GM12878 (cell line): Measurements from ENCODE around the gene ZNF423. TPM values are rescaled to one million over a fixed set of nuclear protein-coding genes. Genes with fewer than 3 reads are reported as not detected.
A peak's percentile ranks its signal among the peaks of the same experiment; 100 is the strongest.

Source experiments
- ATAC-seq: fragments of 200-7000 bp; cut with Tn5 transposase; 3 replicates; pipeline ENCODE4 v1.9.1; 2020; ENCODE audit warnings: mild to moderate bottlenecking, moderate library complexity
- BruUV-seq: library from RNA; stranded (reverse); fragments of 400-500 nt; replicated peaks from 2 replicates; lab custom pipeline; 2021; lab: Mats Ljungman, UMichigan
- CTCF ChIA-PET: fragments of 300-600 bp; sonication (Branson Sonifier 250); formaldehyde crosslinking; extraction: SDS; loops from one replicate; lab custom pipeline; 2021; ENCODE audit warnings: inconsistent platforms; lab: Yijun Ruan, JAX
- POLR2A ChIA-PET: fragments of 350-600 bp; formaldehyde crosslinking; extraction: SDS; loops from one replicate; lab custom pipeline; 2021; ENCODE audit warnings: inconsistent platforms; lab: Charles Lee
- RAD21 ChIA-PET: fragments of 300-600 bp; sonication (Branson Sonifier 250); formaldehyde crosslinking; loops from one replicate; lab custom pipeline; 2023; ENCODE audit warnings: antibody characterized with exemption; ENCODE audit not compliant: unreplicated experiment; lab: Charles Lee
- SMC1A ChIA-PET: fragments of 300-600 bp; sonication (Branson Sonifier 250); formaldehyde crosslinking; loops from one replicate; lab custom pipeline; 2023; ENCODE audit not compliant: unreplicated experiment, uncharacterized antibody; lab: Charles Lee
- DNase-seq: peaks from one replicate; pipeline ENCODE4 v3.0.0-alpha.2; 2011; ENCODE audit warnings: low read depth, low spot score
- FAIRE-seq: peaks from 3 replicates; lab custom pipeline; 2011; peaks lifted over from hg19 to GRCh38; lab: Jason Lieb, UNC
- H2AFZ ChIP-seq: 2 replicates; pipeline ENCODE4 v1.6.0; 2011; ENCODE audit warnings: low read depth, low read length, control low read depth; ENCODE audit not compliant: control insufficient read depth
- H3K27ac ChIP-seq: 2 replicates; pipeline ENCODE4 v1.5.1; 2011; ENCODE audit warnings: control low read depth; ENCODE audit not compliant: control insufficient read depth, insufficient read depth
- H3K27me3 ChIP-seq, 2 experiments: replicated peaks in 1 of 2; 2 replicates each; pipeline versions ENCODE4 v1.6.0 to v1.6.1; 2011; ENCODE audit warnings: low read length in 1 of 2; ENCODE audit not compliant: control insufficient read depth in 2 of 2, insufficient read depth in 2 of 2
- H3K36me3 ChIP-seq, 2 experiments: 2 replicates each; pipeline ENCODE4 v1.5.1; 2011; ENCODE audit warnings: low read length in 1 of 2; ENCODE audit not compliant: control insufficient read depth in 2 of 2, insufficient read depth in 2 of 2
- H3K4me1 ChIP-seq: 2 replicates; pipeline ENCODE4 v1.6.1; 2011; ENCODE audit warnings: mild to moderate bottlenecking, low read length, moderate library complexity, mixed read lengths; ENCODE audit not compliant: control insufficient read depth, insufficient read depth
- H3K4me2 ChIP-seq: 2 replicates; pipeline ENCODE4 v1.6.0; 2011; ENCODE audit warnings: control low read depth; ENCODE audit not compliant: control insufficient read depth, insufficient read depth
- H3K4me3 ChIP-seq: fragments of 200-600 bp; sonication (generic); 2 replicates; pipeline ENCODE4 v1.5.1; 2016
- H3K79me2 ChIP-seq: 2 replicates; pipeline ENCODE4 v1.6.0; 2011; ENCODE audit warnings: low read length; ENCODE audit not compliant: control insufficient read depth, insufficient read depth
- H3K9ac ChIP-seq: 2 replicates; pipeline ENCODE4 v1.8.0; 2011; ENCODE audit warnings: low read length, control low read depth, mixed read lengths; ENCODE audit not compliant: control insufficient read depth, insufficient read depth
- H3K9me3 ChIP-seq: replicated peaks from 3 replicates; pipeline ENCODE4 v1.5.1; 2011; ENCODE audit warnings: mild to moderate bottlenecking, low read length; ENCODE audit not compliant: control insufficient read depth, insufficient read depth
- H4K20me1 ChIP-seq: 2 replicates; pipeline ENCODE4 v1.6.0; 2011; ENCODE audit not compliant: control insufficient read depth, insufficient read depth
- BHLHE40 ChIP-seq, 2 experiments: fragments of 450-650 bp in 1 of 2; IDR thresholded peaks; 2 replicates each; pipeline ENCODE4 v1.6.1; 2011 to 2017; ENCODE audit warnings: low read depth in 2 of 2, borderline replicate concordance in 1 of 2, improper control_type of control experiment in 1 of 2, low read length in 1 of 2, mild to moderate bottlenecking in 1 of 2
- CTCF ChIP-seq, 3 experiments: IDR thresholded peaks in 2 of 3; conservative IDR thresholded peaks in 1 of 3; 2 replicates each; pipeline ENCODE4 v1.5.1; 2011; ENCODE audit warnings: low read depth in 3 of 3, low read length in 3 of 3, mild to moderate bottlenecking in 3 of 3, control low read depth in 2 of 3, moderate library complexity in 2 of 3, inconsistent platforms in 1 of 3, mixed read lengths in 1 of 3; ENCODE audit not compliant: control insufficient read depth in 2 of 3, insufficient read depth in 1 of 3; ENCODE audit errors: extremely low read depth in 1 of 3
- IKZF1 ChIP-seq: fragments of 450-650 bp; conservative IDR thresholded peaks from 2 replicates; pipeline ENCODE4 v1.6.1; 2017; ENCODE audit warnings: antibody characterized with exemption, mild to moderate bottlenecking
- IKZF2 ChIP-seq, 2 experiments: fragments of 450-650 bp; IDR thresholded peaks; 2 replicates each; pipeline ENCODE4 v1.6.1; 2017; ENCODE audit warnings: mild to moderate bottlenecking in 2 of 2, moderate library complexity in 2 of 2
- MEF2B ChIP-seq: fragments of 450-650 bp; IDR thresholded peaks from 2 replicates; pipeline ENCODE4 v1.6.1; 2018; ENCODE audit warnings: mild to moderate bottlenecking, moderate library complexity; ENCODE audit not compliant: partially characterized antibody, poor library complexity, severe bottlenecking
- MTA2 ChIP-seq: fragments of 450-650 bp; IDR thresholded peaks from 2 replicates; pipeline ENCODE4 v1.6.1; 2016; ENCODE audit warnings: low read depth, mild to moderate bottlenecking, moderate library complexity
- NKRF ChIP-seq: fragments of 450-650 bp; conservative IDR thresholded peaks from 2 replicates; pipeline ENCODE4 v1.6.1; 2017; ENCODE audit warnings: mild to moderate bottlenecking, moderate library complexity
- RAD51 ChIP-seq: fragments of 450-650 bp; IDR thresholded peaks from 2 replicates; pipeline ENCODE4 v1.6.1; 2016; ENCODE audit warnings: moderate library complexity, mild to moderate bottlenecking, inconsistent platforms
- SPI1 ChIP-seq: IDR thresholded peaks from 2 replicates; pipeline ENCODE4 v1.6.1; 2011; ENCODE audit warnings: low read depth, mild to moderate bottlenecking, low read length, moderate library complexity, borderline replicate concordance; ENCODE audit not compliant: insufficient read depth
- SREBF1 ChIP-seq: IDR thresholded peaks from 2 replicates; pipeline ENCODE4 v1.6.1; 2012; ENCODE audit warnings: mild to moderate bottlenecking, low read length
- SRF ChIP-seq, 2 experiments: IDR thresholded peaks; 2 replicates each; pipeline ENCODE4 v1.6.1; 2011; ENCODE audit warnings: low read depth in 2 of 2, low read length in 2 of 2, mild to moderate bottlenecking in 1 of 2, moderate library complexity in 1 of 2
- SUZ12 ChIP-seq: fragments of 200-600 bp; sonication (generic); IDR thresholded peaks from one replicate; pipeline ENCODE4 v1.6.1; 2018; ENCODE audit warnings: antibody characterized with exemption, mild to moderate bottlenecking; ENCODE audit not compliant: unreplicated experiment
- ZNF687 ChIP-seq: fragments of 450-650 bp; IDR thresholded peaks from 2 replicates; pipeline ENCODE4 v1.6.1; 2017; ENCODE audit warnings: mild to moderate bottlenecking, moderate library complexity
- WGBS: methylation state at CpG from one replicate; pipeline ENCODE4 v1.1.6; 2016; ENCODE audit warnings: low lambda C conversion rate; ENCODE audit not compliant: insufficient replicate concordance, insufficient coverage; ENCODE audit errors: missing lambda C conversion rate; 5-methylcytosine and 5-hydroxymethylcytosine counted together
- in situ Hi-C: fragments of 300-500 bp; cut with MboI; formaldehyde crosslinking; loops from 9 replicates; pipeline ENCODE4 v1.14.3; 2018; ENCODE audit warnings: mixed read lengths
- intact Hi-C: fragments of 100-400 bp; cut with micrococcal nuclease; formaldehyde crosslinking; loops from one replicate; pipeline ENCODE4 v1.14.2; 2022; ENCODE audit not compliant: unreplicated experiment
- polyA plus RNA-seq, 11 experiments: library from polyadenylated mRNA; depleted of rRNA in 4 of 11; unstranded in 6 of 11; stranded (reverse) in 5 of 11; fragments of >200 nt; fragmentation: Nextera tagmentation in 4 of 11; fragmentation: Illumina TruSeq in 1 of 11; extraction: Ambion mirVana in 4 of 11; extraction: Trizol in 1 of 11; gene quantifications; 1 replicate in 1 of 11; 2 replicates in 10 of 11; pipeline versions ENCODE4 v1.2.1 to v1.2.3, GENCODE V29; 2011 to 2016; ENCODE audit warnings: inconsistent platforms in 2 of 11, missing spikeins in 2 of 11, low read depth in 1 of 11
- total RNA-seq, 4 experiments: library from RNA; depleted of rRNA in 3 of 4; stranded (reverse); fragments of >200 nt in 3 of 4; fragmentation: Illumina TruSeq in 1 of 4; extraction: Trizol in 1 of 4; gene quantifications; 2 replicates each; pipeline versions ENCODE4 v1.2.1 to v1.2.3, GENCODE V29; 2013 to 2021

ZNF423 gene
- total and polyA plus RNA-seq, 10 of the 15 experiments (the other 5 are each of a cell fraction or from before 2014, with no cell fraction given), result 0.03 to 0.64 (median 0.10) TPM

- BruUV-seq, result no TSS peak
- intact Hi-C loops, result no loop called here
- POLR2A ChIA-PET, result no interaction called here
Observed at GRCh38 chr16:49800876-49801275, 55.0 kb downstream of the ZNF423 start.

More at GRCh38 chr16:49800876-49801275, 55.0 kb downstream of the ZNF423 start:
- ChIA-PET RAD21 (no interaction called here), CTCF (no interaction called here), SMC1A (no interaction called here)
- Histone ChIP-seq H3K79me2 (no peaks in the 10 kb centered on the region), H3K9ac (no peak overlapping the region), H3K36me3 (no peaks in the 10 kb centered on the region), H3K27me3 (no peaks in the 10 kb centered on the region; a peak in 2 of 4 replicates), H3K27ac (no peak overlapping the region), H3K9me3 (no peaks in the 10 kb centered on the region), H4K20me1 (no peaks in the 10 kb centered on the region), H3K4me1 (peaks cover 5% of the 10 kb centered on the region; the same call in 1 of the 2 replicates), H2AFZ (peak overlapping the region; percentile 2), H3K4me2 (peak overlapping the region; percentile 28; the same call in 1 of the 2 replicates), H3K4me3 (no peak overlapping the region; the same call in 1 of the 2 replicates)
- ATAC-seq (peak; percentile 74), DNase-seq (peak; percentile 24), FAIRE-seq (no peak)
- in situ Hi-C loops, result no loop called here
- TF ChIP-seq NKRF (no peak), MTA2 (0 out of 2 replicates have a peak, but pooled peaks have one; percentile 17), SUZ12 (no peak), SREBF1 (no peak), BHLHE40 (IDR thresholded peaks at IDR 0.05; ENCODE audit: borderline replicate concordance in 1 of 2, low read depth in 2 of 2, low read length in 1 of 2) (peak in 1 of 2 experiments; percentile 55; a peak in 2 of 4 replicates), CTCF (IDR thresholded peaks at IDR 0.05 in 2 of 3, conservative IDR thresholded peaks at IDR 0.05 in 1 of 3; ENCODE audit: control insufficient read depth in 2 of 3, extremely low read depth in 1 of 3, insufficient read depth in 1 of 3, low read depth in 3 of 3, low read length in 3 of 3) (no peak), IKZF2 (IDR thresholded peaks at IDR 0.05) (peak; percentile 47 to 60; a peak in 2 of 4 replicates), ZNF687 (0 out of 2 replicates have a peak, but pooled peaks have one; percentile 19), RAD51 (peak; percentile 27; the same call in 1 of the 2 replicates), SRF (IDR thresholded peaks at IDR 0.05; ENCODE audit: low read depth in 2 of 2, low read length in 2 of 2) (no peak), SPI1 (peak; percentile 88; the same call in 1 of the 2 replicates), IKZF1 (0 out of 2 replicates have a peak, but pooled peaks have one; percentile 19), MEF2B (peak; percentile 75)
- WGBS, result 2% methylated on average over 11 of the region's 11 CpGs
